Measurements from ENCODE around the gene CUL5.
"Not testable (repeated sequence)": the region's sequence is repeated elsewhere in the genome, so short reads cannot be mapped to it uniquely, and the experiment has no call there.

Gene CUL5

DNA sequence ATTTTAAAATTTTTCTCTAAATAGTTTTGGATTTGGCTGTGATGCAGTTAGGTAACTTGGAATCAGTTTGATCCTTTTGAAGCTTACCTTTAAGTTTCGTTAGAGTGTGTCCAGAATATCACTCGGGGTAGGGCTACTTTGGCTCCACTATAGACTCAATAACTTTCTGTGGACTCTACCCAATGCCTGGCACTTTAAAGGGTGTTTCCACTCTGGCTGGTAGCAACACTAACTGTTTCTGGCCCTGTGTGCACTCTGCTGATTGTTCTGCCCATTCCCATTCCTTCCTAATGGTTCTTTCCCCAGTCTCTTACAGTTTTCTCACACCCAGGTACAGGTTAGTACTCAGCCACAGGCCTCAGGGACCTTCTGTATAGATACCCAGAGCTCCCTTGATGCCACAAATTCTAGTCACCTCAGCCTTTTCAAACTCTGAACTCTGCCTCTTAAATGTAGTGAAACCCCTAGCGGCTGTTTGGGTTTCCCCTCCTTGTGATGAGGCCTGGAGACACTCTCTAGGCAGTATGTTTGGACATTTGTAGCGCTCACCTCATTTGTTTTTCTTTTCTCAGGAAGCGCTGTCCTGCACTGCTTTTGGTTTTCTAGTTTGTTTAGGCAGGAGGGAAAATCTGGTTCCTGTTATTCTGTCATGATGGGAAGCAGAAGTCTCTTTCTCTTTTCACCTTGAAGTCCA lies 16.8 kb downstream of the CUL5 start:
- no peak for DNase-seq

DNA sequence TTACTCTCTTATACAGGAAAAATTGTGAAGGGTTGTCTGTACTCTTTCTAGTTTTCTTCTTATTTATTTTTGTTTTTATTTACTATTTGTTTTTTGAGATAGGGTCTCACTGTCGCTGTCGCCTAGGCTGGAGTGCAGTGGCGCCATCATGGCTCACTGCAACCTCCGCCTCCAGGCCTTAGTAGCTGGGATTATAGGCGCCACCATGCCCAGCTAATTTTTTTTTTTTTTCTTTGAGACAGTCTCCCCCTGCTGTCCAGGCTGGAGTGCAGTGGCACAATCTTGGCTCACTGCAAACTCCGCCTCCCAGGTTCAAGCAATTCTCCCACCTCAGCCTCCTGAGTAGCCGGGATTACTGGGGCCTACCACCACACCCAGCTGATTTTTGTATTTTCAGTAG lies 18.4 kb downstream of the CUL5 start:
- DNase-seq = no peak

DNA sequence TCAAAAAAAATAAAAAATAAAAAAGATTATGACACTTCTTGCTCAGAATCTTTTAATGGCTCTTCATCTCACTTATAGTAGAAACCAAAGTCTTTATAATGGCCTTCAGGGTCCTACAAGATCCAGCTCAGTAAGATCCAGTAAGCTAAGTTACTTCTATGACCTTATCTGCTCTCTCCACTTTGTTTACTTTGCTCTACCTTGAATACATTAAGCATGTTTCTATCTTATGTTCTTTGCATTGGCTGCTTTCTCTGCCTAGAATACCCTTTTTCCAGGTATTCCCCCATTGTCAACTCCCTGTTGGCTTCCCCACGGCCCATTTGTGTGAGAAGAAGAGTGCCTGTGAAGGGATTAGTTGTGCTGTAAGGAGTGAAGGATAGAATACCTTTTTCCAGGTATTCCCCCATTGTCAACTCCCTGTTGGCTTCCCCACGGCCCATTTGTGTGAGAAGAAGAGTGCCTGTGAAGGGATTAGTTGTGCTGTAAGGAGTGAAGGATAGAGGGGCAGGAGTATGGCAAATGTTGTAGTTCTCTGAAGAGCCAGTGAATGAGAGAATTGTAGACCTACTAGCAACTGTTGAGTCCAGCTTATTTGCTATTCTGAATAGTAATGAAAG lies 20.2 kb downstream of the CUL5 start:
- DNase-seq = not testable (repeated sequence)

DNA sequence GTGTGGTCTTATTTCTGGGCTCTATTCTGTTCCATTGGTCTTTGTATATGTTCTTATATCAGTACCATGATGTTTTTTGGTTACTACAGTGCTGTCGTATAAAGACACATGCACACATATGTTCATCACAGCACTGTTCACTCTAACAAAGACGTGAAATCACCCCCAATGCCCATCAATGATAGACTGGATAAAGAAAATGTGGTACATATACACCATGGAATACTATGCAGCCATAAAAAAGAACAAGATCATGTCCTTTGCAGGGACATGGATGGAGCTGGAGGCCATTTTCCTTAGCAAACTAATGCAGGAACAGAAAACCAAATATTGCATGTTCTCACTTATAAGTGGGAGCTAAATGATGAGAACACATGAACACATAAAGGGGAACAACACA lies 22.9 kb downstream of the CUL5 start:
- DNase-seq = not testable (repeated sequence)

DNA sequence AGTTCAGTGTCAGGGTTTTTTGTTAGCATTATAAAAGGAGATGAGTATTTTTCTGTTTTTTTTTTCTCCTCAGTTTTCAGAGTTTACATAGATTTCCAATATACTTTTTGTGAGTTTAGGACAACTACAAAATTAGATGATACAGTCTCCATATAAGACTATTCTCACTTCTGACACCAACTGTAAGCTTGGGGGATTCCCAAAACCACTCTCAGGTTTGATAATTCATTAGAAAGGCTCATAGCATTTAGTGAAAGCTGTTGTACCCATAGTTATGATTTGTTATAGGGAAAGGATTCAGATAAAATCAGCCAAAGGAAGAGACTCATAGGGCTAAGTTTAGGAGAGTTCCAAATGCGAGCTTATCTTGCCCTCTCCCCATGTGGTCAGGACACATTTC lies 24.1 kb downstream of the CUL5 start:
- no peak for DNase-seq

DNA sequence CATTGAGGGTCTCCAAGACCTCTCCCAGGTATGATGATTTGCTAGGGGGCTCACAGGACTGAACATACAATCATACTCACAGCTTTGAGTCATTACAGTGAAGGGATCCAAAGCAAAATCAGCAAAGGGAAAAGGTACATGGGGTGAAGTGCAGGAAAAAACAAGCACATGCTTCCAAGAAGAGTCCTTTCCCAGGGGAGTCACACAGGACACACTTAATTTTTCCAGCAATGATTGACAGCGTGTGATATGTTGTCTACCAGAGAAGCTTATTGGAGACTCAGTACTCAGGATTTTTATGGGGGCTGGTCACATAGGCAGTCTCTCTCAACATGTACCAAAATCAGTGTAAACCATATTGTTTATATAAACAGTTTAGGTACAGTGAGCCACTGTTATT lies 25.3 kb downstream of the CUL5 start:
- DNase-seq = no peak

DNA sequence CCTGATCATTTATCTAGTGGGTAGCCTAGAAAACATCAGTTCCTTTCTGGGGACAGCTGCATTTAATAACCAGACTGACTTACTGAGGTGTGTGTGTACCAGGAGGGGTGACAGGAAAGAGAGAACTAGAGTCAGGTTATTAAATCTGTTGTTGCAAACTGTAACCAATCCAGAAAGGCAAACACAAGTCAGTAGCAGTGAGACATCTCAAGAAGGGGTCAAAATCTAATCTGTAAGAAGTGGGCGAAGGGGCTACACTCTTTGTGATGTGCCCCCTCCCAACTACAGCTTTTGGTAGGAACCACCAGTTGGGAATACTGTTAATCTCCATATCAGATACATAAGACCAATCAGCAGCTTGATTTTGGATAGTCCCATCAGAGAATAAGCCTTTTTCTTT lies 26.3 kb downstream of the CUL5 start:
- no peak for DNase-seq

DNA sequence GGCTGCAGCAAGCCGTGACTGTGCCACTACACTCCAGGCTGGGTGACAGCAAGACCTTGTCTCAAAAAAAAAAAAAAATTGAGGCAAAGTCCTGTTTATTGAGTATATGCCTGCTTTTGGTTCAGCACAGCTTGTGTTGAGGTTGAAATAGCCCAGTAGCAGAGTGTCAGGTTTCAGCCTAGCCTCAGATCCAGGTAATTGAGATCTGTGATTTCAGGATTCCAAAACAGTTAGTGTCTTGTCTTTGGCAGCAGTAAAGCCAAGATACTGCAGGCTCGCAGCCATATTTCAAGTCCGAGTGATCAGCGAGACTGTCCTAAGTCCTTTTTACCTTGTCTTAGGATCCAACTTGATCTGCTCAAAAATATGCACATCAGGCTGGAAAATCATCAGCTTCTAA lies 27.0 kb downstream of the CUL5 start:
- DNase-seq = no peak

DNA sequence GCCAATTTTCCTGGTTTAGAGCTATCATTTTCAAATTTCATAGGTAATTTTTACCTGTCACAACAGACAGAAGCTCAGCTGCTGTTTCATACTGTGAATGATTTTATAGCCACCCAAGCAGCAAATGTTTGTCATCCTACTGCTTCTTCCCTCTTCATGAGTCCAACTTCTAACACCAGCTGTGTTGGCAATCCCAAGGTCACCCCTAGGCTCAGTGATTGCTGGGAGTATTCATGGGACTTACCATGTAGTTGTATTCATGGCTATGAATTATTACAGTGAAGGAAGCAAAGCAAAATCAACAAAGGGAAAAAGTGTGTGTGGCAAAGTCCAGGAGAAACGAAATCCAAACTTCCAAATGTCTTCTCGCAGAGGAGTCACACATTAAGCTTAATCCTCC lies 28.5 kb downstream of the CUL5 start:
- no peak for DNase-seq

DNA sequence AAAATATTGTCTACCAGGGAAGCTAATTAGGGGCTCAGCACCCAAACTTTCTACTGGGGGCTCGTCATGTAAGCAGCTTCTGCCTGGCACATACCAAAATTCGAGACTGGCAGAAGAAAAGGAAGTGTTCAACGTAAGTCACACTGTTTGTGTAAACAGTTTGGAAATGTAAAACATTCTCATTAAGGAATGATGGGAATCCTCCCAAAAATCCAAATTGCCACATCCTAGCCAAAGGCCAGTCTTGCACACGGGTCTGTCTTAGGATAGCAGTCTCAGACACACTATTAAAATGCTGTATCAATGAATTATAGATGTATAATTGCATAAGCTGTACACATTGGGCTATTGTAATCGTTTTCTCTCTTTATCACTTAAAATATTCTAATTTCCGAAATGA lies 28.9 kb downstream of the CUL5 start:
- DNase-seq = no peak

DNA sequence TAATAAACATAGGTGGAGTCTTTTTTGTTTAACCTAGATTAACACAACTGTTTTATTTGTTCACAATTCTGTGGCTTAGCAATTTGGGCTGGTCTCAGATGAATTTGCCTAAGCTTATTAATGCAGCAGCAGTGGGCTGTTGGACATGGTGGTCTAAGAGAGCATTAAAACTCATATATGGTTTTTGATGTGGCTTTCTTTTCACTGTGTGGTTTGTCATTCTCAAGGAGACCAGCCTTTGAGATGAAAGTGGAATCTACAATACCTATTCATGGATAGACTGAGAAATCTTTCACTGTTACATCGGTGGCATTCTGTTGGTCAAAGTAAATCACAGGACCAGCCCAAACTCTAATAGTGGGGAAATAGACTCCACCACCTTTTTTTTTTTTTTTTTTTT lies 39.6 kb downstream of the CUL5 start:
- DNase-seq = no peak

DNA sequence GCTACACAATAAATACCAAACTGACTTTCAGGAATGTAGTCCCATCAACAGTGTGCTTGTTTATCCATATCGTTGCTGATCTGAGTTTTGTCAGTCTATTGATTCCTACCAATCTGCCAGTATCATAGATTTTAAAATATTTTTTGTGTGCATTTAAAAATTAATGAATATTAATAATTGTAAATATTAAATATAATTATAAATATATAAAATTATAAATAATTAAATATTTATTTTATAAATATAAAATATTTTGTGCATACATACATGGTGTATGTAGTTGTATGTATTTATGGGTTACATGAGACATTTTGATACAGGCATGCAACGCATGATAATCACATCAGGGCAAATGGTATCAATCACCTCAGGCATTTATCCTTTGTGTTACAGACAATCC lies 53.6 kb downstream of the CUL5 start:
- no peak for DNase-seq

DNA sequence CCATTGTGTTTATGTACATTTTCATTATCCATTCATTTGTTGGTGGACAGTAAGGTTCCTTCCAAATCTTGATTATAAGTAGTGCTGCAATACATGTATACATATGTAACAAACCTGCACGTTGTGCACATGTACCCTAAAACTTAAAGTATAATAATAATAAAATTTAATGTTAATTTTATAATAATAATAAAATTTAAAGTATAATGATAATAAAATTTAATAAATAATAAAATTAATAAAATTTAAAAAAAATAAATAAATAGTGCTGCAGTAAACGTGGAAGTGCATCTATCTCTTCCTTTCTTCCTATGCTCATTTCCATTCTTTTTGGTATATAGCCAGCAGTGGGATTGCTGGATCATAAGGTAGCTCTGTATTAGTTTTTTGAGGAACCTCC lies 54.7 kb downstream of the CUL5 start:
- no peak for DNase-seq

DNA sequence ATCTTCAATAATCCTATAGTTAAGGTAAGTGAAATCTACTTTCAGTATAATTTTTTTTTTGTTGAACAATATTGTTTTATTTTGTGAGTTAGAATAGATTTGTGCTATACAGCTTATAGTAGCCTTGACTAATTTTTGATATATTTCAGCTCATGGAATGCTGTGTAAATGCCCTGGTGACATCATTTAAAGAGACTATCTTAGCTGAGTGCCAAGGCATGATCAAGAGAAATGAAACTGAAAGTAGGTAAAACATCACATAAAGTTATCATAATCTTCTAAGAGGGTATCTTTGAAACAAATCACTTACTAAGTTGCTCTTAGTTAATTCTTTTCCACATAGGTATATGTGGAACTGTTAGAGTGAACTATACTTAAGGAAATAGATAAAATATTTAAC lies 61.2 kb downstream of the CUL5 start:
- DNase-seq = no peak

DNA sequence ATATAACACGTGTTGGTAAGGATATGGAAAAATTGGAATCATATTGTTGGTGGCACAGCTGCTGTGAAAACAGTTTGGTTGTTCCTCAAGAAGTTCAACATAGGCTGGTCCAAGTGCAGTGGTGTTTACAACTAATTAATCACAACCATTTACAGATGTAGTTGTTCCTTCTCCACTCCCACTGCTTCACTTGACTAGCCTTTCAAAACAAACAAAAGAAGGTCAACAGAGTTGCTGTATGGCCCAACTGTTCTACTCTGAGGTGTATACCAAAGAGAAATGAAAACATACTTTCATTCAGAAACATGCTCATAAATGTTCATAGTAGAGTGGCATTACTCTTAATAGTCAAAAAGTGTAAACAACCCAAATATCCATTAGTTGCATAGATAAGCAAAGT lies 76.1 kb downstream of the CUL5 start:
- DNase-seq = no peak

DNA sequence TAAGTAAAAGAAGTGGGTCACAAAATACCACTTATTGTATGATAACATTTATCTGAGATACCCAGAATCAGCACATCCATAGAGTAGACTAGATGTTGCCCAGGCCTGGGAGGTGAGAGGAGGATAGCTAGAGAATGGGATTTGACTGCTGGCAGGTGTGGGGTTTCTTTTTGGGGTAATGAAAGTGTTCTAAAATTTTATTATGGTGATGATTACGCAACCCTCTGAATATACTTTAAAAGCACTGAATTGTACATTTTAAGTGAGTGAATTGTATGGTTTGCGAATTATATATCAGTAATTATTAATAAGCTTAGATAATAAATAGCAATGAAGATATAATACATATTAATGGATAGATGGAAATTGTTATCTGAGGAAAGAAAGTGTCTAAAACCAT lies 77.0 kb downstream of the CUL5 start:
- no peak for DNase-seq

DNA sequence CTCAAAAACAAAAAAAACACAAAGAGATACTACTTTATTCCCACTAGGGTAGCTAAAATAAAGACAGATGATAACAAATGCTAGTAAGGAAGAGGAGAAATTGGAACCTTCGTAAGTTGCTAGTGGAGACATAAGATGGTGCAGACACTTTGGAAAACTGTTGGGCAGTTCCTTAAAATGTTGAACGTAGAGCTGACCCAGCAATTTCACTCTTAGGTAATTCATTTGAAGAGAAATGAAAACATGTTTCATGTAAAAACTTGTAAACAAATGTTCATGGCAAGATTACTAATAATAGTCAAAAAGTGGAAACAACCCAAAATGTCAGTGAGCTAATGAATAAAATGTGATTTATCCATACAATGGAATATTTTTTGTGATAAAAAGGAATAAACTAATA lies 83.4 kb downstream of the CUL5 start:
- no peak for DNase-seq

DNA sequence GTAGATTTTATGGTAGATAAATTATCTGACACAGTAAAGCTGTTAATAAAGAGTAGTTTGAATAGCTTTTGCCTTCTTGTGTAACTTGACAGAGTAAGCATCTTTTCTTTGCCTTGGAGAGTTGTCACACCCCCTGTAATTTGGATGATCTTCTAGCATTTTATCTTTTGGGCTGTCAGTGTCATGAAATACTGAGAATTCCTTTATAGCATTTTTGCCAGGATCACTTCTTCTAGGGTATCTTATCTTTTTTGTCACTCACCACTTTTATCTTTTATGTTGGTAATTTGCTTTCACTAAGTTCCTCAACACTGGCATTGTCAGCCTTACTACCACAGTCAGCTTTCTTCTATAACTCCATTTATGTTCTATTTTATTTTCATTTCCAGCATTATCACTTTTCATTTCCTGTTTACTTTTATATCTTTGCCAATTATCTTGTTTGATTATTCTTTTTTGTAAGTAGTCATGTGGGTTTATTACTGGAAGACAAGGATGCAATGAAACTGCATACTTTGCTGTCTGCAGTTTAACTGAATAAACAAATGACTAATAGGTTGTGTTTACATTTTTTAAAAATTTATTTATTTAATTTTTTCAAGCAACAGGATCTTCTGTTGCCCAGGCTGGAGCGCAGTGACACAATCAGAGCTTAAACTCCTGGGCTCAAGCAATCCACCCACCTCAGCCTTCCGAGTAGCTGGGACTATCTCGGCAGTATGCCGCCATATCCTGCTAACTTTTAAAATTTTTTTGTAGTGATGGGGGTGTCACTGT lies 84.6 kb downstream of the CUL5 start:
- DNase-seq = no peak

DNA sequence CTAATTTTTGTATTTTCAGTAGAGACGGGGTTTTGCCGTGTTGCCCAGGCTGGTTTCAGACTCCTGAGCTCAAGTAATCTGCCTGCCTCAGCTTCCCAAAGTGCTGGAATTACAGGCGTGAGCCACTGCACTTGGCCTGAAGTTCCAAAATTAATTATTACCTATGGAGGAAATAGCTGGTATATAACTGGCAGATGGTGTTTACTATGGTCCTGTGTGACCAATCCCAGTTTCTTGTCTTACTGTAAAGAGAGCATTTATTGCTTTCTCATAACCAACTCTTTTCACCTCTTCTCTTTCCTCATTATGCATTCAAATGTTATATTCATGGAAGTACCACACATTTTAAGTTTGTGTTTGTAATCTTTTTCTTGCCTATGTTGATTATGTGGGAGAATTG lies 88.5 kb downstream of the CUL5 start:
- no peak for DNase-seq

DNA sequence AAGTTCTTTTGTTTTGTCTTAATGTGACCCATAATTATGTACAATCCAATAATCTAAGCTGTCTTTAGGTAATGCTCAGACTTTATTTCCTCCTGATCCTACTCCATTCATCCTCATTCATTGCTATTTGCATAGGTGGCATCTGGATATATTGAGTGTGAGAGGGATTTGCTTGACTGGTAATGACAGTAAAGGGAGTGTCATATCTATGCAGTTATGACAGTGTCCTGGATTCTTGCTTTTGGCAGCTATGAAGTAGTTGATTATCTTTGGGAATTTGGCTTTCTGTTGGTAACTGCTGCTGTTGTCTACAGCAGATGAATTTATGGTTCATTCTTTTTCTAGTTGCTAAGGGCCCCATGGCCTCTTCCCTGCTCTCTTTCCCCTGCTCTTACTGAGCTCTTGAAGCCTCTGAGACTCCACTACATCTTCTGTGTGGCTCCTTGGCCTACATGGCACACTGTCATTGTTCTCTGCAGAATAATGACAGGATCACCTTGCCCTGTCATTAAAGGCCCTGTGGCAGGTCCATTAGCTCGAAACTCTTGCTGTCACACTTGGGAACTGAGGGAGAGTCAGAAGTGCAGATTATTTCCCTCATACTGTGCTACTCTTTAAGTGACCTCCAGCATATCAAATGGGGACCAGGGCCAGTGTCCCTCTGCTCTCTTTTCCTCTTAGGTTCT lies 92.5 kb downstream of the CUL5 start:
- DNase-seq = no peak

DNA sequence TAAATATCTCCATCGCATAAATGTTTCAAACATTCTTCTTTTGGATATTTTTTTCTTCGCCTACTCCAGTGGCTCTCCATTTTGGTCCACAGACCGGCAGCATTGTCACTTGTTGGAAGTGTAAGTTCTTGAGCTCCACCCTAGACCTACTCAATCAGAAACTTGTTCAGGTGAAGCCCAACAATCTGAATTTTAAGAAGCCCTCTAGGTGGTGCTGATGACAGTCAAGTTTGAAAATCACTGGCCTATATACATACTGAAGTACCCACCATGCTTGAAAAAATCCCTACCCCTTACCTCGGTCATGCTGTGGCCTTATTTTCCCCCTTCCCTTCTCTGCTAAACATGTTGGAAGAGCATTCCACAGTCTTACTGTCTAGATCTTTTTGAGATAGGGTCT lies 102.4 kb downstream of the CUL5 start:
- DNase-seq = no peak

DNA sequence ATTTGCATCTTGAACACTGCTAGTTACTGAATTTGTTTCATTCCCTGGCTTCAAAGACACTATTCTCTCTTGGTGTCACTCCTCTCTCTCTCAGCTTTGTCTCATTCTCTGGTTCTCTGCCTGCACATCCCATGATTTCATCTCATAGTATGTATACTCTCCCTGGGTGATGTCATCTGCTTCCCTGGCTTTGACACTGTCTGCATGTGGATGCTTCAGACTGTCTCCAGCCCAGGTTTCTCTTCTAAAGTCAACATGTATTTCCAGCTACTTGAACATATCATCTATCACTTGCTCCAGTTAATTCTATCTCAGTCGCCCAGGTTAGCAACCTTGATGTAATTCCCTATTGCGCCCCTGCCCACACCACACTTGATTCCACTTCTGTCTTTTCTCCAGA lies 103.4 kb downstream of the CUL5 start:
- no peak for DNase-seq

DNA sequence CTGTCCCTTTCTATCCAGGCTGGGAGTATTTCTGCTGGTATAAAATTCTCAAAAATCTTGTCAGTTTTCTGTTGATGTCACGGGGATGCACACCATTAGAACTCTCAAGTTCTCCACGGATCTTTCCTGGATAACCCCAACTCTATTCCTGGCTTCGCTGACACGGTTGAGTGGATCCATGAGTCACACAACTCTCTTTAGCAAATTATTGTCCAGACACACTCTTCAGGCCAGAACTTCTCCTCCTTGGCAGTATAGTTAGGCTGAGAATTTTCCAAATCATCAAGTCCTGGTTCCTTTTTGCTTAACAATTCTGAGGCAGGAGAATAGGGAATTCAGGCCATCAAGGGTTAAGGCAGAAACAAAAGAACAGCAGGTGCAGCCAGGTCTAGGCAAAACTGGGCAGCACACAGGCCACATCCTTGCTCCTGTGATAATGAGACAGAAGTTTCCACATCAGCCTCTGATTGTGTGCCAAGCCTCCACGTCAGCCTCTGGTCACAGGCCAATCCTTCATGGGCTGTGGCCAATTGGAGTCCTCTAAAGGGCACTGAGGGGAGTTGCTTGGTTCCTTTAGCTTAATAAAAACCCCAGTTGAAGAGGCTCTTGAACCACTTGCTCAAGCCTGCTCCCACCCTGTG lies 106.9 kb downstream of the CUL5 start:
- DNase-seq = no peak
